SKM-1 treated with dmso at 0.1 percent for 144 hours (cell line): Measurements from ENCODE around the gene TSPYL4.
A peak's percentile ranks its signal among the peaks of the same experiment; 100 is the strongest.

Experiments used
- DNase-seq: peaks from one replicate; lab custom pipeline; 2025; ENCODE audit not compliant: unreplicated experiment; lab: John Stamatoyannopoulos, UW

Gene TSPYL4

DNA sequence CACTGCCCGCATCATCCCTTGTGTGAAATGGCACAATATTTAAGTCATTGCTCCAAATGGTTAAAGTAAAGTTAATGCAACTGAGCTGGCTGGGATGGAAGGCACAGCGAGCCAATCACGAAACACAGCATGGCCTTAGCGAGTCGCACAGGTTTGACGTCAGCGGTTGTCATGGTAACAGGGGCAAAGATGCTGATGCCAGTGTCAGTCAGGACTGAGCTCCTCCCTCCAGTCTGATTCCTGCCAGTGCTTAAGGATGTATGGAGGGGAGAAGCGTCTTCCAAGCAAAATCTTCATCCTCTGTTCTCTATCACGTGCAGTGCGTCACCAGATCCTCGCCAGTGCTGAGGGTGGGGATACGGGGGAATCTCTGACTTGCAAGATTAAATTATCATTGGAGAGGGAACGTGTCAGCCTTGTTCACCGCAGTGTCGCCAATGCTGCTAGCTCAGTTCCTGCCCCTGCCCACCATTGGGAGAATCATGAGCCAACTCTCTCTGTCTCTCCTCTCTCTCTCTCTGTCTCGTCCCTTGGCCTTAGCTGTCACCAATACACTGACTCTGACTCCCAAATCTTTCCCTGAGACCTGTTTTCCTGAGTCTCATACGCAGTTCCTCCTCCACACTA lies 24.5 kb downstream of the TSPYL4 start:
- no peak for DNase-seq

DNA sequence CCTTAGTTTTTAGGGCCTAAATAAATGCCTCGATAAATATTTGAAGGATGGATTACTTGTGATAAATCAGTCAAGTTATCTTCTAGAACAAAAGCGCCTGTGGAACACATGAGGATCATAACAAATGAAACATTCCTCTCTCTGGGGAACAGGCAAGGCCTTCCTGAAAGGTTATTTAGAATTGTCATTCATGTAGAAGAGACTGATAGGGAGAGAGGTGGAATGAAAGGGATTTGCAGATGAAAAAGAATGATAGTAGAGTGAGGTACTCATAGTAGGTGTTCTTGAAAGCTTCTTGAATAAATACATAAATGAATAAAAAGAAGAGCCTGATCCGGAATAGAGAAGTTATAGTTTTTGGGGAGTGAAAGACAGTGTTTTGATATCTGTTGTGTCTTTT lies 30.5 kb downstream of the TSPYL4 start:
- no peak for DNase-seq

DNA sequence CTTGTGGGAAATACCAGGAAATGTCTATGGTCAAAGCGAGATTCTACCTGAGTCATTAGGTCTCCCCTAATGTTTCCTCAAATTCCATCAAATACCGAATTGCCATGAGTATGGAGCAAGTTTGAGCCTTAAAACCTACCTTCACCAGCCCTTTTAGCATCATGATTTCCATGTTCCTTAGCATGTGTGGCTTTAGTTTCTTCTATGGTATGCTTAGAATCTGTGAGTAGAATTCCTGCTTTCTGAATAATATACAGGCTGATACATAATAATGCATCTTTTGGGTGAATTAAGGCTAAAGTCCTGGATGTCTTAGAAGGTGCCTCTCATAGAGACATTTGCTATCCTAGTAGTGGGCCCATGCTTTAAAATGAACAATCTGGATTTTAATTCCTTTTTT lies 32.0 kb downstream of the TSPYL4 start:
- no peak for DNase-seq

DNA sequence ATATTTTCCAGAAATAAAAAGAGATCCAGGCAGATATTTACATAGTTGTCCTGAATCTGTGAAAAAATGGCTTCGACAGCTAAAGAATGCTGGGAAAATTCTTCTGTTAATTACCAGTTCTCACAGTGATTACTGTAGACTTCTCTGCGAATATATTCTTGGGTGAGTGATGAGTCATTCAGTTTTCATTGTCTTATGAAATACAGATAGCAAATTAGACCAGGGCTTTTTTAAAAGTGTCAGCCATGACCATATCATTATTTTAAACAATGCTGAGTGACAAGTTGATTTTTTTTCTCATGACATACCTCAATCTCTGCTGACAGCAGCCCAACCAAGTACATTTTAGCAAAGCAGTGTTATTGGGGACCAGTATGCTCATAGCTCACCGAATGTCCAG lies 32.8 kb downstream of the TSPYL4 start:
- DNase-seq: no peak

DNA sequence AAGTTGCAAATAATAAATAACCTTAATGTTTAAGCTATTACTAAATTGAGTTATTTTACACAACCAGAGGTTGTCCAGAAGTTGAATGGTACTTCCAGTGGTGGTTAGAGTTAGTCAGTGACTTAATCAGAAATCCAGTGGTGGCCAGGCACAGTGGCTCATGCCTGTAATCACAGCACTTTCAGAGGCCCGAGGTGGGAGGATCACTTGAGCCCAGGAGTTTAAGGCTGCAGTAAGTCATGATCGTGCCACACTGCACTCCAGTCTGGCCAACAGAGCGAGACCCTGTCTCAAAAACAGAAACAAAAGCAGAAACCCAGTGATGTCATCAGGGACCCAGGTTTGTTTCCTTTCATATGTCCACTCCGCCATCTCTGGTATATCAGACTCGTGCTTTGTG lies 35.0 kb downstream of the TSPYL4 start:
- no peak for DNase-seq

DNA sequence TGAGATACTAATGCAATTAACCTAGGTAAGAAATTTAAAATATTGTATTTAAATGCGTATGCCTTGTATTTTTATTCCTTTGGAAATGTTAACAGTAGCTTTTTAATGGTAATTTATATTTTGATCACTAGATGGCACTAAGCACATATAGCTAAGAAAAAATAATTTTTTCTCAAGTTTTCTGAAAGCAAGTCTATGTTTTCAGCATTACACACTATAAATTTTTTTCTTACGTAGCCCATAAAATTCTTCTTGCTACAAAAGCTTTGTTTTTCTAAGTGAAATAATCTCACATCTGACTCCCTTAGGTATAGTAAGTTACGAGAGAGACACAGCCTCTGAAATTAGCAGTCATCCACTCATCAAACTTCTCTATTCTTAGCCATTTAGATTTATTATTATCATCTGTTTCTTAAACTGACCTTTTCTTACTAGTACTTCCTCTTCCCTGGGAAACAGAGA lies 35.7 kb downstream of the TSPYL4 start:
- DNase-seq: peak; percentile 11

DNA sequence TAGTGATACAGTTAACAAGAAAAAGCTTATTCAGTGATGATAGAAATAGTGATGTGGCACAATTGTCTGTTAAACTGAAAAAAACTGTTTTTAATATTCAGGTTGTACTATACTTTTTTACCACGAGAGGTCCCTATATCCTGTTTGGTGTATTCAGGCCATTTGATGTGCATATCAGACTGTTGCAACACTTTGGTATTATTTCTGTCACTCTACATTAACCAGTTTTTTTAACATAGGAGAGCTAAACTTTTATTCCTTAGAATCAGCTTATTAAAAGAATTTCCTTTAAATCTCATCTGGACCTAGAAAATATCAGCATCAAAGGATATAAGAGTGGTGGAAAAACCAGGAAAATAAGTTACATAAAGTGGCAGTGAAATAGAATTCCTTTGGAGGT lies 36.8 kb downstream of the TSPYL4 start:
- DNase-seq: peak; percentile 63

DNA sequence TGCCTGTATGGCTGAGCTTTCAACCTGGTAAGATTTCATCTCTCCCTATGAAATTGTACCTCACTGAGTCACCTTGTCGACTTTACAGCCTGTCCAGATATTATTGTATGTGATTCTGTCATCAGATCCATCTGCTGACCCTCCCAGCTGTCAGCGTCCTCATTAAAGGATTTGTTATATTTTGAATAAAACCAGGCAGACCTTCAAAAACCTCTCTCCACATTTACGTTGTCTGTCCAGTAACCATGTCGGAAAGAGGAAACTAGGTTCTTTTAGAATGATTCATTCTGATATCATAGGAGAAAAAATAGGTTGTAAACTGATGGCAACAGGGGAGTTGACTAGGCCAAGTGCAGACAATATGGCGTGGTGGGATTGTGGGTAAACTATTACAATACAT lies 38.5 kb downstream of the TSPYL4 start:
- DNase-seq: no peak

DNA sequence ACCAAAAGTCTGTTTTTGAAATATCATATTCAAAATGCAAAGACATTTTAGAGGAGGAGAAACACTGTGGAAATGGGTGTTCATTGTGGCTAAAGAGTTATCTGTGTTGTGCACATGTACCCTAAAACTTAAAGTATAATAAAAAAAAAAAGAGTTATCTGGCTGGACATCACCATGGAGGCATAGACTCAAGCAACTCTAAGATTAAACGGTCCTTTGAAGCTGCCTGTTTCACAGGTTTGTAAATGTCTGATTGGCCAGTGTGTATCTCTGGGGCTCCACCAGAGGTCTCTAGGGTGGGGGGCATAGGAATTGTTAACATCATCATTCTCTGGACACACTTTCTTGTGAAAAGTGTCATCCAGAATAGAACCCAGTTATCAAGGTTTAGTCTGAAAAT lies 39.2 kb downstream of the TSPYL4 start:
- DNase-seq: no peak

DNA sequence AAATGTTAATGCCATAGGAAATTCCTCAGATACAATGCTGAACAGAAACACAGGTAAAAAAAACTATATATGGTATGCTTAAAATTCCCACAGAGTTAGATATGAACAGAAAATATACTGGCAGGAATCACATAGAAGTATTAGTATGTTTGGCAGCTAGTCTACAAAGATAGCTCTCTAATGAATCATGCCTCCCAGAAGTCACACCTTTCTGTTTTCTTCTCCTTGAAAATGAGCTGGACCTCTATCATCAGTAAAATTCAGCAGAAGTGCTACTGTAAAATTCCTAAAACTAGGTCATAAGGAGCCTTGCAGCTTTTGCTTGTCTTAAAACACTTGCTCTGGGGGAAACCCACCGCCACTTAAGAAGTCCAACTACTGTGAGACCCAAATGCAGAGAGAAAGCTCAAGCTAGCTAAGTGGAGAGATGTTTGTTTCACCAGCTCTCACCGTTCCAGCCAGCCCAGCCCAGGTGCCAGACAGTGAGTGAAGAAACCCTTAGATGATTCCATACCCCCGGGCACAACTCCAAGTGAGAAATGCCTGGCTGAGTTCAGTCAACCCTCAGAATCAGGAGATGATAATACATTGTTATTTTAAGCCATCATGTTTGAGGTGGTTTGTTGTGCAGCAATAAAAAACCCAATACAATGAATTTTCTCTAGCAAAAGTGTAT lies 43.0 kb downstream of the TSPYL4 start:
- no peak for DNase-seq

DNA sequence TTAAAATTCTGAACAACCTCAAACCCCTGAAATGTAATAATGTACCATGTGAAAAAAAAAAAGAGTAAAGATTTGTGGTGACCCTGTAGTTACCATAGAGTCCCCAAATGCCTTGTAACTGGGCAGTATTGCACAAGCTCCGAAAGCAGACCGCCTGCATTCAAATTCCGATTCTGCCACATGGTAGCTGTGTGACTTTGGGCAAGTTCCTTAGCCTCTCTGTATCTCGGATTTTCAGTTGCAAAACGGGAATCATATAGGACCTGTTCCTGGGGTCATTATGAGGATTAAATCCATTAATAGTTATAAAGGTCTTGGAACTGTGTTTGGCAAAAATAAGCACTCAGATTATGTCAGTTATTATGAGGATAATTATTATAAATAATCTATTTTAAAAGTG lies 43.6 kb downstream of the TSPYL4 start:
- no peak for DNase-seq

DNA sequence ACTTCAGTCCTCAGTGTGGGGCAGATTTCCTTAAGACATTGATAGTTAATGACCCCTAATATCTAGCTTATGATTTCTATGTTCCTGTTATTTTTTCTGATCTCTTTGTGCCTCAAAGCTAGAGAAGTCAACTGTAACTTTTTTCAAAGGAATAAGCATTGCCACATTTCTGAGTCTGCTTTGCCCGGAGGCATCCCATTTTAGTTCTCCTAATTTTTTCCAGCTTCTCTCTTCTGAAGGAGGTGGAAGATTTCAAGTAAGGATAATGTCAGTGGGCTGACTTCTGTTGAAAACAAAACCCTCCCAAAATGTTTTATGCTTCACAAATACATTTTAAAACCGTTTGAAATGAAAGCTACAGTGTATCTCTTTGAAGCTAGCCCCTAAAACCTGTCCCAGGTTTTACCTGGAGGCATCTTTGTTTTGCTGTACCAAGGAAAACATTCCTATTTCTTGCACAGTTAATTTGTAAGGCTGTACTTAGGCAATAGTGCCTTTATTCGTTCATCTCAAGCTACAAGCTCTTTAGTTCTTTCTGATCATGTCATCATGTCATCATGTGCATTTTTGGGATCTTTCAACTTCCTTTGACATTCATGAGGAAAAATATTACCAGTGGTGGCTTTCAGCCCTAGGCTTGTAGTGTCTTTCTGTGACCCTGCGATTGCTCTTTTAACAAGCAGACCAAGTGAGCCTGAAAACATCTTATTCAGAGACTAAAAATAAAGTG lies 45.7 kb downstream of the TSPYL4 start:
- DNase-seq: no peak

DNA sequence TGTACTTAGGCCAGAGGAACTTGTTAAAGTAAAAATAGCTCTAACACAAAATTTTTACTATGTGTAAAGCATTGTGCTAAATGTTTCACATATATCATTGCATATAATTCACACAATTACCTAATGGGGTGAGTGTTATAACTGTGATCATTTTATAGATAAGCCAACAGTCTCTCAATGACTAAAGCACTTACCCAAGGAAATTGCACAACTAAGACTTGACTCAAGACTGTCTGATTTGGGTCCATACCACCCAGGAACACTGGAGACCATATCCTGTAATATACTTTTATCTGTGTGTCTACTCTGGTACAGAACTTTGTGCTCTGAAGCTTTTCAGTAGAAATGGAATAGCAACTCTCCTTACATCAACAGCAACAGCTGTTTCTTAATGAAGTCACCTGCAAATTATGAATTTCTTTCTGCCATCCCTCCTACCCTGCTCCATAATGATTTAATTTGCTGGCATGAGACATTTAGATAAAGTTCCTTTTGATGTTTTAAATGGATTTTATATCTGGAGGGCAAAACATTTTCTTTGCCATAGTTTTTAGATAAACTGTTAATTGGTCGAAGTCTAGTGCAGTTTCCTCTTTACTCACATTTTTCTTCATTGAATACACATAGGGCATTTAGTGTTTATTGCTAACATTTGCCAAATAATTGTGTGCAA lies 47.5 kb downstream of the TSPYL4 start:
- peak; percentile 7 for DNase-seq

DNA sequence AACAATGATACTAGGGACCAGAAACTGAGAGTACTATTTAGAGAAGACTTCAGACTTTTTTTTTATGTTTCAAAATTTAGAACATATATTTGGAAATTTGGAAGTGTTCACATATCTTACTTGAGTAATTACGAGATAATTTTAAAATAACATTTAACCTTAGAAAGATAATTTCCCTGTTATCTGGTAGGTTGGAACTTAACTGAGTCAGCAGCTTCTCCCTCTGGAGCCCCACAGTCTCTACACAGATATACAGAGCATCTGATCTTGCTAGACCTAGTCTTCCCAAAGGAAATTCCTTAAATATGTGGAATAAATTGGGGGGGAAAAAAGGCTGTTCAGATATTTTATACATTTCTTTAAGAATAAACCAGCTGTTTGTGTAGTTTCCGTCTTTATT lies 48.6 kb downstream of the TSPYL4 start:
- DNase-seq: no peak

DNA sequence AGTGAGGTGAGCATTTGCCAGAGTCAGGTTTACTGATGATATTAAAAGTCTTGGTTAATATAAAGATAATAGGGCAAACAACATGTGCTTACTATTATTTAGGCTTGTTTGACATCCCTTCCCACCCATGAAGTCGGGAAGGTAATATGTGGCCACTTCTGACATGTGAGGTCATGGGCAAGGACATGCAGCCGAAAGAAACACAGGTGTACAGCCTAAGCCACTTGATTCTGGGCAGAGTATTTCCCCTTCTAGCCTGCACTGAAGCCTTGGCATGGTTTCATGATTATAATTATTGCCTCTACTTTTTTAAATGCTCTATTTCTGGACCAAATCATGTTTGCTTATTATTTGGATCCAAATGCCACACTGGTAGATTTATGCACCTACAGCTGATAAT lies 52.3 kb downstream of the TSPYL4 start:
- no peak for DNase-seq

DNA sequence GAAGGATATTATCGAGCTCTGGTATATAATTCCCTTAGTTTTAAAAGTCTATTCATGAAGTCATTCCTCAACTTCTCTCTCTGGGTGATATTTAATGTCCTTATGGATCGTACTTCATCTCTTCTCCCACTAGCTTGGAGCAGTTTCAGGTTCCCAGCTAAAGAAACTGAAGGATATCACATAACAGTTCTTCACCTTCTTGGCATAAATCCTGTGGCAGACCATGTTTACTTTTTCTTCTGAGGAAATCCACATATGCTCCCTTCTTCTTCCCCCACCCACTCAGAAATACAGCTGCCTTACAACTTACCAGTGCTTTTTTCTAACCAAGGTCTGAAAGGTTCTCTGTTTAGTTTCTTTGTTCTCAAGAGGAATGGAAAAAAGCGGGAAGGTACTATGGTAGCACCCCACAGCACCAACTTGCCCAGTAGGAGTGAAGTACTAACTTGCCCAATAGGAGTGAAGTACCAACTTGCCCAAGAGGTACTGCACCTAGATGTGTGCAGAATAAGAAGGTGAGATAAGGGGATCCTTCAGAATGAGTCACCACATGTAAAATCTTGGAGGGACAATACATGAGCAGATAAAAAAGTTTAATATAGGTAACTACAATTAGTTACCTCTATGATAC lies 53.1 kb downstream of the TSPYL4 start:
- DNase-seq: no peak
